HG03097 (cell line): ENCODE results near the gene FOXN4.

Experiments used
- ATAC-seq: cut with Tn5 transposase; IDR thresholded peaks from one replicate; pipeline ENCODE4 v1.9.1; 2021; ENCODE audit not compliant: unreplicated experiment, low FRiP score

Gene FOXN4

GRCh38 chr12:109261087-109261486 lies 48.0 kb downstream of the FOXN4 start:
- ATAC-seq = no peak

- ATAC-seq = no peak
Observed at GRCh38 chr12:109259545-109259895, 49.6 kb downstream of the FOXN4 start.

- ATAC-seq = no peak
Observed at GRCh38 chr12:109258607-109259544, 50.2 kb downstream of the FOXN4 start.

GRCh38 chr12:109258201-109258600 lies 50.9 kb downstream of the FOXN4 start:
- ATAC-seq = no peak

GRCh38 chr12:109256011-109256410 lies 53.1 kb downstream of the FOXN4 start:
- ATAC-seq = no peak

- ATAC-seq = no peak
Observed at GRCh38 chr12:109255377-109255776, 53.7 kb downstream of the FOXN4 start.

- ATAC-seq = no peak
Observed at GRCh38 chr12:109253913-109254544, 55.1 kb downstream of the FOXN4 start.

- ATAC-seq = no peak
Observed at GRCh38 chr12:109252799-109253198, 56.3 kb downstream of the FOXN4 start.

- no peak for ATAC-seq
Observed at GRCh38 chr12:109250523-109250922, 58.6 kb downstream of the FOXN4 start.

GRCh38 chr12:109247831-109248654 lies 61.0 kb downstream of the FOXN4 start:
- ATAC-seq = no peak

GRCh38 chr12:109246221-109246620 lies 62.9 kb downstream of the FOXN4 start:
- no peak for ATAC-seq

- ATAC-seq = no peak
Observed at GRCh38 chr12:109244073-109244472, 65.0 kb downstream of the FOXN4 start.

- no peak for ATAC-seq
Observed at GRCh38 chr12:109241936-109242335, 67.1 kb downstream of the FOXN4 start.

- no peak for ATAC-seq
Observed at GRCh38 chr12:109240365-109240764, 68.7 kb downstream of the FOXN4 start.

GRCh38 chr12:109239691-109240090 lies 69.4 kb downstream of the FOXN4 start:
- ATAC-seq = no peak

- no peak for ATAC-seq
Observed at GRCh38 chr12:109239179-109239578, 69.9 kb downstream of the FOXN4 start.

- no peak for ATAC-seq
Observed at GRCh38 chr12:109236257-109236656, 72.8 kb downstream of the FOXN4 start.

- no peak for ATAC-seq
Observed at GRCh38 chr12:109234012-109234411, 75.1 kb downstream of the FOXN4 start.

- no peak for ATAC-seq
Observed at GRCh38 chr12:109232731-109233130, 76.4 kb downstream of the FOXN4 start.

- ATAC-seq = no peak
Observed at GRCh38 chr12:109230193-109230592, 78.9 kb downstream of the FOXN4 start.

GRCh38 chr12:109228664-109229063 lies 80.4 kb downstream of the FOXN4 start:
- ATAC-seq = no peak
